NCI-H2029 treated with DMSO at 0.1 percent for 48 hours (cell line): Measurements from ENCODE around the gene CHD2.

Experiments
- DNase-seq: peaks from one replicate; lab custom pipeline; 2025; lab: John Stamatoyannopoulos, UW

CHD2 gene

DNA sequence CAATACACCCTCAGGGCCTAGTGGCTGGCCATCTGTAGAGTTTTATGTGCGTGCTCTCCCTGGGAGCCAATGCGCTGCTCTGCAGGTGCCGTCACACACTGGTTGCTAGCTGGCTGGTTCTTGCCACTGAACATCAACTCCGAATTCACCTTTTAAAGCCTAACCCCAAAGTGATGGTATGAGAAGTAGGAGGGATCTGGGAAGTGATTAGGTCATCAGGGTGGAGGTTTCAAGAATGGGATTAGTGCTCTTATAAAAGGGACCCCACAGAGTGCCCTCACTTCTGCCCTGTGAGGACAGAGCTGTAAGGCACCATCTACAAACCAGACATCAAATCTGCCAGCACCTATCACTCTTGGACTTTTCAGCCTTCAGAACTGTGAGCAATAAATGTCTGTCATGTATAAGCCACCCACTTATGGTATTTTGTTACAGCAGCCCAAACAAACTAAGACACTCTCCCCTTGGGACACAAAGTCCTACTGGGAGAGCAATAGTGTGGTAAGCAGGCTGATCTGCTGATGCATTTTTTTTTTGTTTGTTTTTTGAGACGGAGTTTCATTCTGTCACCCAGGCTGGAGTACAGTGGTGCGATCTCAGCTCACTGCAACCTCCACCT, 168.6 kb downstream of the CHD2 start:
- DNase-seq: no peak

DNA sequence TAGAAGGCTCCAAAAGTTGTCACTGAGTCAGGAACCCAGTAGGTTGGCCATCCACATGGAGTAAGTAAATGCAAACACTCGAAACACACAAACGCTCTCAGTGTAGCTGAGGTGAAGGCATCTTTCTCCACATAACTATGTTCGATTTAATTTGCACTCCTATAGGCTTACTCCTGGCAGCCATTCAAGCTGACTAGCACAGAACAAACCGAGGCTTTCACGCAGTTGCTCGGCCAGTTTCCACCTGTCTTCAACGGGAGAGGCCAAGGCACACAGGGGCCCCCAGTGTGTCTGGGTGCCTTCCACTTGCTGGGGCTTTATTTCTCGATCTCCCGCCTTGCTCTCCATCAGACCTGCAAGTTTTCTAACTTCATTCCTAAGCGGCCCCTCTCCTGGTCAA, 170.0 kb downstream of the CHD2 start:
- DNase-seq: no peak

DNA sequence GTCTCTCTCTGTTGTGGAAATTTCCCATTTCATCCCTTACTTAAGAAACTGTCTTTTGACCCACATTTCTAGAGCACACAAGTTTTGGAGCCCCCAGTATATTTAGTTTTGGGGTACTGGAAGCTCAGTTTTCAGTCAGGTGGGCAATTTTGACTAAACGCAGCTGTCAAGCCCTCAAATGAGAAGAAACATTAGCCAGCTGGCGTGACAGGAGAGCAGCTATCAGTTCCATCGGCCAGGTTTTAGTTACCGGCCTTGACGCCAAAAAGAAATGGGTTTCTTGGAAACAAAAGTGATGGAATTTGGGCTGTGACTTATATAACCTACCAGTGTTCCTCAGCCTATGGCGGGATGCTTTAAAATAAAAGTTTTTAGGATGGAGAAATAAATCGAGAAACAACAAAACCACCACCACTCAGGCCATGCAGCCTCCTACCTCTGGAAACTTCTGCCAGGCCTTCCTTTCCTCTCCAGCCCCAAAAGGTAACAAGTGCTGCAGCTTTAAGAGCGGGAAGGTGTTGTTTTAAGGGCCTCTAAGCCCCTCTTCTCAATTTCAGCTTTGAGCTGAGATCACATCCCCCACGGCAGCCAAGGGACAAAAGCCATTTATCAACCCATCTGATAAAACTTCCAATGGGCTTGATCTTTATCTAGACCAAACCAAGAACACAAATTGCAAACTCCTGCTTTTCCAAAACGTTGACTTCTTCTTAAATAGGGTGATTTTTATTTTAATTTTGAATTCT, 170.6 kb downstream of the CHD2 start:
- no peak for DNase-seq

DNA sequence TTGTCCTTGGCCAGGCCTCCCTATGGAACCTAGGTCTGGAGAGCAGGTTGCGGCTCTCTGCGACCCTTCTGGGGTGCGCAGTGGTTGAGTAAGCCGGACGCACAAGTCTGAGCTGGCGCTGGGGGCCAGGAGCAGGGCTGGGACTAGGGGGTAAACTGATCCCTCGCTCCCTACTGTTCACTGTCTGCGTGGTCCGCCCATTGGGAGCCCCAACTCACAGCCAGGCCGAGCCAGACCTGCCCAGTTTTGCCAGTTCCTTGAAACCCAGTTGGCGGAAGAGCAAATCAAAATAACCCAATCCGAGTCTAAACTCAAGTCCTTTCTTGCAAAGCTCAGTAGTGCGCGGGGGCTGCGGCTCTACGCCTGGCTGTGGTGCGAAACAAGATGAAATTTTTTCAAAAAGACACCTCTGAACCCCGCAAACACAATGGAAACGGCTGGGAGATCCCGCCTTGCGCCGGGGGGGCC, 171.4 kb downstream of the CHD2 start:
- DNase-seq: no peak

- no peak for DNase-seq
Observed at GRCh38 chr15:93072011-93072410, 171.9 kb downstream of the CHD2 start.

- no peak for DNase-seq
Observed at GRCh38 chr15:93072411-93073394, 172.6 kb downstream of the CHD2 start.

DNA sequence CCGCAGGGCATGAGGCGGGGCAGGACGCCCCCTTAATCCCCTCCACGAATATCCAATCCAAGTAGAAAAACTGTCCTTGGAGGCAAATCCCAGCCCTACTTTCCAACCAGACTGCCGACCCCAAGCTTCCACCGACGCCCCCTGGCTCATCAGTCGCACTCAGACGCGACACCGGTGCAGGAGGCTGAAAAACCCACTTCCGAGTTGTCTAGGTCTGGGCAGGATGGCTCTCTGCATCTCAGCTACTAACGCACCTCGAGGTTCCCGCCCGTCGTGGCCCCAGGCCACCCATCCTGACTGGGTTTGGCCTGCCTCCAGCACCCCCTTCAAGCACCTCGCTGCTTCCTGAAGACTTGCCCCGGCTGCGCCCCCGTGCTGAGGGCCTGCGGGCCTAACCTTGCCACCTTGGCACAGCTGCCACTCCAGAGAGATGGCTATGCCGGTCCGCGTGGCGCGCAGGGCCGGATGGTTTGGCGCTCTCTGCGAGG, 173.4 kb downstream of the CHD2 start:
- DNase-seq: no peak

- DNase-seq: no peak
Observed at GRCh38 chr15:93074599-93074998, 174.5 kb downstream of the CHD2 start.

GRCh38 chr15:93076217-93076616, 176.1 kb downstream of the CHD2 start:
- no peak for DNase-seq

- DNase-seq: no peak
Observed at GRCh38 chr15:93076875-93077274, 176.8 kb downstream of the CHD2 start.
